H1 (cell line): Measurements from ENCODE around the gene ST8SIA5. TPM values are rescaled to one million over a fixed set of nuclear protein-coding genes. Genes with fewer than 3 reads are reported as not detected.

Experiments
- CTCF ChIA-PET: fragments of 300-600 bp; sonication (Branson Sonifier 250); formaldehyde crosslinking; loops from one replicate; lab custom pipeline; 2021; ENCODE audit not compliant: partially characterized antibody; lab: Charles Lee
- POLR2A ChIA-PET: fragments of 300-600 bp; sonication (Branson Sonifier 250); formaldehyde crosslinking; loops from one replicate; lab custom pipeline; 2021; ENCODE audit warnings: inconsistent platforms; ENCODE audit not compliant: partially characterized antibody; lab: Charles Lee
- DNase-seq, 2 experiments: peaks; one replicate each; pipeline versions ENCODE4 v3.0.0 to v3.0.0-alpha.2; 2010 to 2022; ENCODE audit warnings: low spot score in 2 of 2, low read depth in 1 of 2, mixed read lengths in 1 of 2
- FAIRE-seq: peaks from 2 replicates; lab custom pipeline; 2011; peaks lifted over from hg19 to GRCh38; lab: Jason Lieb, UNC
- H2AFZ ChIP-seq: 2 replicates; pipeline ENCODE4 v1.8.1; 2012; ENCODE audit warnings: low read length, inconsistent platforms
- H2AK5ac ChIP-seq: 2 replicates; pipeline ENCODE4 v1.6.1; 2013; ENCODE audit warnings: low read depth, low read length
- H2BK120ac ChIP-seq: replicated peaks from 2 replicates; pipeline ENCODE3; 2013; ENCODE audit warnings: low read depth, low read length, inconsistent platforms
- H2BK12ac ChIP-seq: 2 replicates; pipeline ENCODE4 v1.6.1; 2013; ENCODE audit warnings: low read depth, low read length
- H2BK15ac ChIP-seq: 2 replicates; pipeline ENCODE4 v1.6.1; 2013; ENCODE audit warnings: low read length
- H2BK20ac ChIP-seq: 2 replicates; pipeline ENCODE4 v1.6.1; 2013; ENCODE audit warnings: low read length
- H2BK5ac ChIP-seq: 2 replicates; pipeline ENCODE4 v1.6.1; 2013; ENCODE audit warnings: low read depth, low read length
- H3K14ac ChIP-seq: 2 replicates; pipeline ENCODE4 v1.6.1; 2013; ENCODE audit warnings: inconsistent platforms; ENCODE audit not compliant: insufficient read length
- H3K18ac ChIP-seq: 2 replicates; pipeline ENCODE4 v1.6.1; 2013; ENCODE audit warnings: low read length; ENCODE audit errors: extremely low read depth
- H3K23ac ChIP-seq: 2 replicates; pipeline ENCODE4 v1.6.1; 2013; ENCODE audit warnings: inconsistent platforms; ENCODE audit not compliant: insufficient read length
- H3K23me2 ChIP-seq: 2 replicates; pipeline ENCODE4 v1.6.1; 2013; ENCODE audit warnings: low read depth, low read length
- H3K27ac ChIP-seq: 2 replicates; pipeline ENCODE4 v1.6.1; 2011; ENCODE audit warnings: low read depth, low read length, inconsistent platforms
- H3K27me3 ChIP-seq, 4 experiments: replicated peaks in 1 of 4; 1 replicate in 1 of 4; 2 replicates in 3 of 4; pipeline versions ENCODE4 v1.6.1 to v1.8.1; 2011 to 2013; ENCODE audit warnings: low read length in 3 of 4, mild to moderate bottlenecking in 3 of 4, inconsistent platforms in 2 of 4, mixed read lengths in 2 of 4, moderate library complexity in 1 of 4; ENCODE audit not compliant: control insufficient read depth in 3 of 4, insufficient read depth in 3 of 4; ENCODE audit errors: extremely low read depth in 1 of 4
- H3K36me3 ChIP-seq, 4 experiments: 2 replicates each; pipeline versions ENCODE4 v1.6.1 to v1.8.1; 2011 to 2013; ENCODE audit warnings: mild to moderate bottlenecking in 4 of 4, low read length in 3 of 4, moderate library complexity in 2 of 4, control low read depth in 1 of 4, inconsistent platforms in 1 of 4; ENCODE audit not compliant: insufficient read depth in 4 of 4, control insufficient read depth in 2 of 4
- H3K4ac ChIP-seq: replicated peaks from 2 replicates; pipeline ENCODE3; 2013; ENCODE audit warnings: low read length, low read depth, mixed read lengths, inconsistent platforms; ENCODE audit not compliant: insufficient read length
- H3K4me1 ChIP-seq, 4 experiments: replicated peaks in 1 of 4; 1 replicate in 1 of 4; 2 replicates in 3 of 4; pipeline versions ENCODE4 v1.6.1 to v1.8.1; 2011 to 2013; ENCODE audit warnings: low read length in 3 of 4, inconsistent platforms in 2 of 4, mixed read lengths in 1 of 4; ENCODE audit not compliant: insufficient read depth in 4 of 4, control insufficient read depth in 3 of 4
- H3K4me2 ChIP-seq, 2 experiments: 2 replicates each; pipeline versions ENCODE4 v1.6.1 to v1.8.1; 2011 to 2013; ENCODE audit warnings: low read depth in 2 of 2, low read length in 2 of 2, control low read depth in 1 of 2, inconsistent platforms in 1 of 2, mild to moderate bottlenecking in 1 of 2; ENCODE audit not compliant: insufficient read depth in 1 of 2
- H3K4me3 ChIP-seq, 4 experiments: fragments of 200-600, 300-600 bp in 1 of 4; sonication (generic), shearing (Covaris generic), sonication (Bioruptor Twin) in 1 of 4; 2 replicates each; pipeline versions ENCODE4 v1.5.1 to v1.8.1; 2011 to 2016; ENCODE audit warnings: low read length in 4 of 4, low read depth in 3 of 4, control low read depth in 2 of 4, inconsistent platforms in 2 of 4, mild to moderate bottlenecking in 2 of 4, mixed read lengths in 1 of 4, moderate library complexity in 1 of 4; ENCODE audit not compliant: insufficient read depth in 2 of 4; ENCODE audit errors: extremely low read depth in 1 of 4
- H3K56ac ChIP-seq: replicated peaks from 2 replicates; pipeline ENCODE3; 2013; ENCODE audit warnings: low read depth, mild to moderate bottlenecking, mixed read lengths, low read length, inconsistent platforms; ENCODE audit not compliant: insufficient read length
- H3K79me1 ChIP-seq: 2 replicates; pipeline ENCODE4 v1.6.1; 2013; ENCODE audit warnings: low read depth, low read length, control low read depth
- H3K79me2 ChIP-seq, 2 experiments: 2 replicates each; pipeline versions ENCODE4 v1.6.1 to v1.8.1; 2012 to 2013; ENCODE audit warnings: low read length in 2 of 2, mild to moderate bottlenecking in 2 of 2, inconsistent platforms in 1 of 2; ENCODE audit not compliant: insufficient read depth in 2 of 2, control insufficient read depth in 1 of 2
- H3K9ac ChIP-seq, 4 experiments: replicated peaks in 1 of 4; 1 replicate in 1 of 4; 2 replicates in 3 of 4; pipeline versions ENCODE4 v1.6.1 to v1.8.1; 2011 to 2013; ENCODE audit warnings: low read depth in 3 of 4, low read length in 3 of 4, control low read depth in 2 of 4, mild to moderate bottlenecking in 2 of 4, moderate library complexity in 2 of 4, inconsistent platforms in 1 of 4; ENCODE audit errors: extremely low read depth in 1 of 4
- H3K9me3 ChIP-seq, 2 experiments: 2 replicates each; pipeline versions ENCODE4 v1.6.1 to v1.8.1; 2012 to 2013; ENCODE audit warnings: mild to moderate bottlenecking in 2 of 2, moderate library complexity in 2 of 2, control low read depth in 1 of 2, inconsistent platforms in 1 of 2, low read depth in 1 of 2, low read length in 1 of 2, mixed read lengths in 1 of 2; ENCODE audit not compliant: insufficient read depth in 2 of 2
- H4K20me1 ChIP-seq, 2 experiments: replicated peaks in 1 of 2; 2 replicates each; pipeline versions ENCODE3 to v1.8.1; 2011 to 2013; ENCODE audit warnings: inconsistent platforms in 2 of 2, low read length in 2 of 2, mild to moderate bottlenecking in 1 of 2; ENCODE audit not compliant: insufficient read depth in 2 of 2, control insufficient read depth in 1 of 2
- H4K5ac ChIP-seq: 2 replicates; pipeline ENCODE4 v1.6.1; 2013; ENCODE audit warnings: low read length, low read depth, mixed read lengths, inconsistent platforms; ENCODE audit not compliant: insufficient read length
- H4K8ac ChIP-seq: 2 replicates; pipeline ENCODE4 v1.8.0; 2013; ENCODE audit warnings: mild to moderate bottlenecking, moderate library complexity, low read length, inconsistent platforms; ENCODE audit not compliant: insufficient read depth; ENCODE audit errors: extremely low read depth
- H4K91ac ChIP-seq: replicated peaks from 2 replicates; pipeline ENCODE3; 2013; ENCODE audit warnings: low read length, mixed read lengths, inconsistent platforms; ENCODE audit not compliant: insufficient read length
- CHD2 ChIP-seq: IDR thresholded peaks from 2 replicates; pipeline ENCODE4 v1.6.1; 2012; ENCODE audit warnings: low read length, improper control_type of control experiment
- CREB1 ChIP-seq: IDR thresholded peaks from 2 replicates; pipeline ENCODE4 v1.6.1; 2012; ENCODE audit warnings: inconsistent platforms
- E2F6 ChIP-seq: IDR thresholded peaks from 2 replicates; pipeline ENCODE4 v1.6.1; 2012; ENCODE audit warnings: inconsistent platforms
- KDM5A ChIP-seq: fragments of 200-600 bp; IDR thresholded peaks from 2 replicates; pipeline ENCODE4 v1.7.1; 2012; ENCODE audit warnings: mild to moderate bottlenecking, low read length, inconsistent platforms, mixed read lengths
- PHF8 ChIP-seq: fragments of 200-600 bp; sonication (generic); conservative IDR thresholded peaks from 2 replicates; pipeline ENCODE4 v1.7.1; 2012; ENCODE audit warnings: low read depth, mild to moderate bottlenecking, inconsistent platforms, low read length, moderate library complexity
- RNF2 ChIP-seq: fragments of 200-900, 300-1000 bp; sonication (generic); IDR thresholded peaks from 2 replicates; pipeline ENCODE4 v1.7.1; 2016; ENCODE audit warnings: borderline replicate concordance, low read depth, mild to moderate bottlenecking, antibody characterized with exemption, low read length; ENCODE audit not compliant: poor library complexity, severe bottlenecking; ENCODE audit errors: missing control alignments
- SIN3A ChIP-seq, 2 experiments: IDR thresholded peaks in 1 of 2; conservative IDR thresholded peaks in 1 of 2; 2 replicates each; pipeline ENCODE4 v1.6.1; 2011 to 2012; ENCODE audit warnings: low read length in 2 of 2, improper control_type of control experiment in 1 of 2, low read depth in 1 of 2, mild to moderate bottlenecking in 1 of 2
- SRF ChIP-seq: IDR thresholded peaks from 2 replicates; pipeline ENCODE4 v1.6.1; 2011; ENCODE audit warnings: mild to moderate bottlenecking, low read depth, low read length, moderate library complexity
- TBP ChIP-seq: IDR thresholded peaks from 2 replicates; pipeline ENCODE4 v1.6.1; 2011; ENCODE audit warnings: low read depth, low read length, improper control_type of control experiment
- WGBS, 2 experiments: shearing (Covaris generic) in 1 of 2; methylation state at CpG; one replicate each; pipeline versions ENCODE4 v1.1.6 to v1.1.7; 2013 to 2015; ENCODE audit warnings: low lambda C conversion rate in 2 of 2, mixed read lengths in 2 of 2, inconsistent platforms in 1 of 2, low coverage in 1 of 2, missing lambda C conversion rate in 1 of 2; ENCODE audit not compliant: insufficient replicate concordance in 2 of 2, insufficient coverage in 1 of 2, insufficient read length in 1 of 2; ENCODE audit errors: extremely low coverage in 1 of 2, missing lambda C conversion rate in 1 of 2; 5-methylcytosine and 5-hydroxymethylcytosine counted together
- polyA plus RNA-seq, 7 experiments: library from polyadenylated mRNA; depleted of rRNA in 3 of 7; stranded (reverse) in 5 of 7; unstranded in 2 of 7; fragments of >200 nt in 5 of 7; fragments of 200-250 nt in 2 of 7; gene quantifications; 1 replicate in 5 of 7; 2 replicates in 1 of 7; 4 replicates in 1 of 7; pipeline versions ENCODE4 v1.2.1 to v1.2.3, GENCODE V29; 2011 to 2013; ENCODE audit warnings: missing spikeins in 2 of 7, mixed read lengths in 2 of 7
- total RNA-seq: library from RNA; stranded (reverse); fragmentation: NEBNext Ultra II Directional; extraction: Animal tissue kit (Norgen Biotek cat#: 25700); gene quantifications from 2 replicates; pipeline ENCODE4 v1.2.1, GENCODE V29; 2021

ST8SIA5 gene
- total and polyA plus RNA-seq, 2 of the 8 experiments (the other 6 are each of a cell fraction or from before 2014, with no cell fraction given) = 2.4 to 6.3 TPM

GRCh38 chr18:46732201-46732600, 24.7 kb downstream of the ST8SIA5 start:
- H4K5ac ChIP-seq = no peak overlapping the region
- no peaks in the 10 kb centered on the region for H4K20me1 ChIP-seq
- H3K27me3 ChIP-seq = no peaks in the 10 kb centered on the region
- no peak overlapping the region for H3K4me3 ChIP-seq
- no peak overlapping the region for H3K27ac ChIP-seq
- no peak overlapping the region for H2BK12ac ChIP-seq
- no peak overlapping the region for H2AFZ ChIP-seq
- no peak overlapping the region for H2BK15ac ChIP-seq
- H2BK20ac ChIP-seq = no peak overlapping the region
- no peaks in the 10 kb centered on the region for H3K23me2 ChIP-seq
- H3K9ac ChIP-seq = no peak overlapping the region
- no peak overlapping the region for H3K18ac ChIP-seq
- H3K4me1 ChIP-seq = no peaks in the 10 kb centered on the region
- H3K4ac ChIP-seq = no peak overlapping the region
- H4K91ac ChIP-seq = no peak overlapping the region
- no peak for DNase-seq
- no peaks in the 10 kb centered on the region for H3K79me2 ChIP-seq
- no peak overlapping the region for H4K8ac ChIP-seq
- FAIRE-seq = no peak
- no peak overlapping the region for H2BK5ac ChIP-seq
- H3K14ac ChIP-seq = no peak overlapping the region
- no peak overlapping the region for H3K56ac ChIP-seq
- H3K23ac ChIP-seq = no peak overlapping the region
- no peak overlapping the region for H2AK5ac ChIP-seq
- H3K79me1 ChIP-seq = no peaks in the 10 kb centered on the region
- ChIA-PET CTCF (interaction anchor here (0.6 to 1.3 kb wide), 2 partner anchors 21 to 69 kb away, joined by 3 to 5 read pairs; no protein-coding TSS in a partner anchor), POLR2A (interaction anchor here (1.6 kb wide), 1 partner anchor 13 kb away, joined by 4 read pairs; no protein-coding TSS in a partner anchor)
- no peak overlapping the region for H2BK120ac ChIP-seq
- WGBS, 2 experiments = 100% methylated on average over 2 of the region's 2 CpGs; no CpG with 5 or more reads in 1 of the 2 experiments
- H3K36me3 ChIP-seq = 0 out of 8 replicates have a peak, but pooled peaks cover 0 to 3% (median 0%) of the 10 kb centered on the region in 4 experiments
- no peak for TF ChIP-seq PHF8
- TF ChIP-seq RNF2 = no peak
- TF ChIP-seq TBP = no peak
- no peak for TF ChIP-seq SRF
- no peak for TF ChIP-seq SIN3A (conservative IDR thresholded peaks at IDR 0.05 in 1 of 2, IDR thresholded peaks at IDR 0.05 in 1 of 2; ENCODE audit: low read depth in 1 of 2, low read length in 2 of 2)
- TF ChIP-seq CHD2 = no peak
- TF ChIP-seq KDM5A = no peak
- no peak for TF ChIP-seq E2F6
- no peak for TF ChIP-seq CREB1
- H3K4me2 ChIP-seq = no peak overlapping the region
- peaks cover 8 to 10% of the 10 kb centered on the region in 2 experiments; a peak in 2 of 4 replicates for H3K9me3 ChIP-seq
